Neural progenitor cell (in vitro differentiated cells): Measurements from ENCODE around the gene SNRNP200.

ENCODE experiments used
- CTCF ChIP-seq: fragments of 200-600 bp; sonication (generic); IDR thresholded peaks from 2 replicates; pipeline ENCODE4 v1.5.1; 2017; ENCODE audit warnings: antibody characterized with exemption, mild to moderate bottlenecking
- EZH2 ChIP-seq: fragments of 200-600 bp; sonication (generic); IDR thresholded peaks from 2 replicates; pipeline ENCODE4 v1.6.1; 2017; ENCODE audit warnings: antibody characterized with exemption, mild to moderate bottlenecking, moderate library complexity
- EZH2phosphoT487 ChIP-seq: fragments of 200-600 bp; sonication (generic); IDR thresholded peaks from 2 replicates; pipeline ENCODE4 v1.6.1; 2017; ENCODE audit warnings: antibody characterized with exemption

DNA sequence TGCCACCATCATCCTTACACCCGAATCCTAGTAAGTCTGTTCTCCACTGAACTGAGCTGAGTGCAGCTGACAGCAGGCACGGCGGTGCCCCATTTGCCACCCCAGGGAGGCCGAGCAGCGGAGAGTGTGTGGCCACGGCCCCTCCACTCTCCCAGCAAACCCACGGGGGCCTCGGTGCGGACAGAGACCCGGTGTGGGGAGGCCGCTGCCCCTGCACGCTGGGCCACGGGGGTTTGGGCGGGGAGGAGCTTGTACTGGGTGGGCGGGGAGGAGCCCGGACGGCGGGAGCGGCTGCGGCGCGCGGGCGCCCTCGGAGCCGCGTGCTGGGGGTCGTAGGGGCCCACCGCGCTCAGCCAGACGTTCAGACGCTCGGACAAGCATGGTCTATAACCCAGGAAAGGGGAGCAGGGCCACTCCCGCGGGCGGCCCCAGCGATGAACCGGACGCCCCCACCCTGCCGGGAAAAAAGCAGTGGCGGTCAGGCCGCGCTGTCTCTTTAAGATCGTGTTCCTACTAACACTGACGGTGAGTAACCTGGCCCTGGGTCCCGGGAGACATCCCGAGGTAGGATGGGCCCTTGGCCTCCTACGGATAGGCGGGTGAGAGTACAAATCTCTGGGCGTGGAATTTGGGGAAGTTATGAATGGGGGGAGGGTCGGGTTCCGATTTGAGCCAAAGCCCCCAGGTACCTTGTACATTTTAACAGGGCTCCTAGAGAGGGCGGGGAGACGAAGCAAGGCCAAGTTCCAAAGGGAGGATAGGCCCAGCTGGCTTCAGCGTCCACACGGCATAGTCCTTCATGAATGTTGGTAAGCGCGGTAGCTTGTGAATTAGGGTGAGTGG lies 19.9 kb upstream of the SNRNP200 start, which contains the start of gene ITPRIPL1:
- TF ChIP-seq CTCF (no peak), EZH2 (peak; percentile 62), EZH2phosphoT487 (peak; percentile 41)
